Panc1 (cell line): ENCODE results near the gene METTL22. TPM values are rescaled to one million over a fixed set of nuclear protein-coding genes. Genes with fewer than 3 reads are reported as not detected.

Experiments used
- ATAC-seq: fragments of 200-7000 bp; cut with Tn5 transposase; 2 replicates; pipeline ENCODE4 v1.9.1; 2020; ENCODE audit warnings: mild to moderate bottlenecking, moderate library complexity
- BruUV-seq: library from RNA; stranded (reverse); fragments of 400-500 nt; replicated peaks from 2 replicates; lab custom pipeline; 2021; lab: Mats Ljungman, UMichigan
- CTCF ChIA-PET: fragments of 300-600 bp; sonication (Branson Sonifier 250); formaldehyde crosslinking; loops from one replicate; lab custom pipeline; 2022; ENCODE audit warnings: antibody characterized with exemption; lab: Charles Lee
- POLR2A ChIA-PET: fragments of 300-600 bp; sonication (Branson Sonifier 250); formaldehyde crosslinking; loops from one replicate; lab custom pipeline; 2022; ENCODE audit warnings: antibody characterized with exemption; lab: Charles Lee
- DNase-seq: peaks from one replicate; pipeline ENCODE4 v3.0.0-alpha.2; 2010; ENCODE audit warnings: low read depth, low spot score
- H3K27ac ChIP-seq: 2 replicates; pipeline ENCODE4 v1.5.1; 2011; ENCODE audit warnings: mild to moderate bottlenecking, low read length, inconsistent platforms
- H3K27me3 ChIP-seq: fragments of 200-500 bp; sonication (Bioruptor generic); 2 replicates; pipeline ENCODE4 v1.6.0; 2014; ENCODE audit warnings: low read length, inconsistent platforms; ENCODE audit not compliant: control insufficient read depth, insufficient read depth
- H3K36me3 ChIP-seq: fragments of 200-500 bp; sonication (Bioruptor generic); 2 replicates; pipeline ENCODE4 v1.5.1; 2014; ENCODE audit warnings: inconsistent platforms, mild to moderate bottlenecking, low read length, moderate library complexity; ENCODE audit not compliant: control insufficient read depth, insufficient read depth
- H3K4me1 ChIP-seq: 2 replicates; pipeline ENCODE4 v1.5.1; 2011; ENCODE audit warnings: inconsistent platforms, mild to moderate bottlenecking, low read length, moderate library complexity; ENCODE audit not compliant: control insufficient read depth, insufficient read depth
- H3K4me3 ChIP-seq, 2 experiments: 2 replicates each; pipeline ENCODE4 v1.5.1; 2011 to 2012; ENCODE audit warnings: low read depth in 2 of 2, low read length in 2 of 2, mild to moderate bottlenecking in 2 of 2, inconsistent platforms in 1 of 2, moderate library complexity in 1 of 2
- H3K9me3 ChIP-seq: fragments of 200-500 bp; sonication (Bioruptor generic); 2 replicates; pipeline ENCODE4 v1.5.1; 2014; ENCODE audit warnings: low read depth, mild to moderate bottlenecking, inconsistent platforms, low read length, moderate library complexity; ENCODE audit not compliant: control insufficient read depth, insufficient read depth
- CTCF ChIP-seq: fragments of 450-650 bp; IDR thresholded peaks from 2 replicates; pipeline ENCODE4 v1.5.1; 2017; ENCODE audit warnings: mild to moderate bottlenecking
- POLR2AphosphoS5 ChIP-seq: IDR thresholded peaks from 2 replicates; pipeline ENCODE4 v1.6.1; 2012; ENCODE audit warnings: mild to moderate bottlenecking, low read depth, low read length, moderate library complexity
- SIN3A ChIP-seq: IDR thresholded peaks from 2 replicates; pipeline ENCODE4 v1.6.1; 2012; ENCODE audit warnings: low read depth, mild to moderate bottlenecking, low read length, moderate library complexity, borderline replicate concordance; ENCODE audit not compliant: insufficient read depth
- TCF7L2 ChIP-seq: IDR thresholded peaks from 2 replicates; pipeline ENCODE4 v1.6.1; 2011; ENCODE audit warnings: mild to moderate bottlenecking, low read depth, low read length, inconsistent platforms
- in situ Hi-C: cut with HindIII; loops from 2 replicates; pipeline ENCODE4 v1.10.0; 2016; ENCODE audit warnings: low sequenced_read_pairs, low pct_unique_long_range_greater_than_20kb
- intact Hi-C: fragments of 100-400 bp; cut with micrococcal nuclease; formaldehyde crosslinking; loops from one replicate; pipeline ENCODE4 v1.10.0; 2022; ENCODE audit not compliant: unreplicated experiment
- total RNA-seq: library from RNA; stranded (reverse); gene quantifications from one replicate; pipeline ENCODE4 v1.2.1, GENCODE V29; 2021; ENCODE audit not compliant: unreplicated experiment
- TF ChIP-seq, protein P1 (sequence below), 2 experiments: IDR thresholded peaks; 2 replicates each; pipeline ENCODE4 v1.6.1; 2011 to 2012; ENCODE audit warnings: low read depth in 2 of 2, control low read depth in 1 of 2, low read length in 1 of 2, mild to moderate bottlenecking in 1 of 2, moderate library complexity in 1 of 2; ENCODE audit not compliant: insufficient read depth in 1 of 2

The METTL22 gene
- total RNA-seq, 1 experiment from 2014 or later = 31.8 TPM

DNA sequence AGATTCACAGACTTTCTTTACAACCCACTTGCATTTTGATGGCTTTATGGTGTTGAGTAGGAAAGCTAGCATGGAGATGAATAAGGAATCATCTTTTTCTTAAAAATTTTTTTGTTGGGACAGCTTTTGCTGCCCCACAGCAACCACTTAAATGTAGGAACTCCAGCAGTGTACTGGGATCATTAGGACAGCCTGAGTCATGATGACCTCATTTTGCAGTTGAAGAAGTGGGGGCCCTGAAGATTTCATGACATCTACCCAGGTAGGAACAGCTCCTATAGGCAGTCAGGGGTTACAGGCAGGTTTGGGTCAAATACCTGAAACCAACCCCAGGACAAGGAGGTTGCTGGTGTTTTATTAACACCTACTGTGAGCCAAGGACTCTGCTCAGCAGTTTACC is 2.1 kb downstream of the METTL22 start:
- H3K27ac ChIP-seq = no peak overlapping the region
- no peak overlapping the region for H3K4me3 ChIP-seq
- no peak for DNase-seq
- TF ChIP-seq, protein P1, sequence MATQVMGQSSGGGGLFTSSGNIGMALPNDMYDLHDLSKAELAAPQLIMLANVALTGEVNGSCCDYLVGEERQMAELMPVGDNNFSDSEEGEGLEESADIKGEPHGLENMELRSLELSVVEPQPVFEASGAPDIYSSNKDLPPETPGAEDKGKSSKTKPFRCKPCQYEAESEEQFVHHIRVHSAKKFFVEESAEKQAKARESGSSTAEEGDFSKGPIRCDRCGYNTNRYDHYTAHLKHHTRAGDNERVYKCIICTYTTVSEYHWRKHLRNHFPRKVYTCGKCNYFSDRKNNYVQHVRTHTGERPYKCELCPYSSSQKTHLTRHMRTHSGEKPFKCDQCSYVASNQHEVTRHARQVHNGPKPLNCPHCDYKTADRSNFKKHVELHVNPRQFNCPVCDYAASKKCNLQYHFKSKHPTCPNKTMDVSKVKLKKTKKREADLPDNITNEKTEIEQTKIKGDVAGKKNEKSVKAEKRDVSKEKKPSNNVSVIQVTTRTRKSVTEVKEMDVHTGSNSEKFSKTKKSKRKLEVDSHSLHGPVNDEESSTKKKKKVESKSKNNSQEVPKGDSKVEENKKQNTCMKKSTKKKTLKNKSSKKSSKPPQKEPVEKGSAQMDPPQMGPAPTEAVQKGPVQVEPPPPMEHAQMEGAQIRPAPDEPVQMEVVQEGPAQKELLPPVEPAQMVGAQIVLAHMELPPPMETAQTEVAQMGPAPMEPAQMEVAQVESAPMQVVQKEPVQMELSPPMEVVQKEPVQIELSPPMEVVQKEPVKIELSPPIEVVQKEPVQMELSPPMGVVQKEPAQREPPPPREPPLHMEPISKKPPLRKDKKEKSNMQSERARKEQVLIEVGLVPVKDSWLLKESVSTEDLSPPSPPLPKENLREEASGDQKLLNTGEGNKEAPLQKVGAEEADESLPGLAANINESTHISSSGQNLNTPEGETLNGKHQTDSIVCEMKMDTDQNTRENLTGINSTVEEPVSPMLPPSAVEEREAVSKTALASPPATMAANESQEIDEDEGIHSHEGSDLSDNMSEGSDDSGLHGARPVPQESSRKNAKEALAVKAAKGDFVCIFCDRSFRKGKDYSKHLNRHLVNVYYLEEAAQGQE (IDR thresholded peaks at IDR 0.05; ENCODE audit: insufficient read depth in 1 of 2, low read depth in 2 of 2, low read length in 1 of 2) = no peak
- no peak for TF ChIP-seq SIN3A
- no peak for TF ChIP-seq CTCF
- no peak for TF ChIP-seq TCF7L2
- no peak for TF ChIP-seq POLR2AphosphoS5
- no peak for ATAC-seq
- POLR2A ChIA-PET = no interaction called here
- H3K9me3 ChIP-seq = no peaks in the 10 kb centered on the region
- H3K27me3 ChIP-seq = no peaks in the 10 kb centered on the region
- intact Hi-C loops (no loop called here), in situ Hi-C loops (no loop called here)
- BruUV-seq = no TSS peak
- CTCF ChIA-PET = no interaction called here
- H3K4me1 ChIP-seq = no peaks in the 10 kb centered on the region
- H3K36me3 ChIP-seq = peaks cover 6% of the 10 kb centered on the region; the same call in 1 of the 2 replicates

- CTCF ChIA-PET = no interaction called here
Measured at GRCh38 chr16:8625491-8626087, 4.1 kb downstream of the METTL22 start.

More at GRCh38 chr16:8625491-8626087, 4.1 kb downstream of the METTL22 start:
- ATAC-seq (no peak), DNase-seq (no peak)
- POLR2A ChIA-PET = no interaction called here
- no TSS peak for BruUV-seq
- no peaks in the 10 kb centered on the region for H3K27me3 ChIP-seq
- no peak overlapping the region for H3K4me3 ChIP-seq
- no peaks in the 10 kb centered on the region for H3K9me3 ChIP-seq
- H3K36me3 ChIP-seq = peaks cover 6% of the 10 kb centered on the region; the same call in 1 of the 2 replicates
- H3K4me1 ChIP-seq = no peaks in the 10 kb centered on the region
- TF ChIP-seq, protein P1 (IDR thresholded peaks at IDR 0.05; ENCODE audit: insufficient read depth in 1 of 2, low read depth in 2 of 2, low read length in 1 of 2) = no peak
- no peak for TF ChIP-seq TCF7L2
- no peak for TF ChIP-seq POLR2AphosphoS5
- TF ChIP-seq CTCF = no peak
- TF ChIP-seq SIN3A = no peak
- intact Hi-C loops (no loop called here), in situ Hi-C loops (no loop called here)
- no peak overlapping the region for H3K27ac ChIP-seq
